Stimulated activated CD8-positive, alpha-beta memory T cell treated with anti-CD3 and anti-CD28 coated beads, Interleukin-7, amount 100 ng/mL, for 1 hour (primary cell): ENCODE results near the gene ANKLE1.
"Not testable (repeated sequence)": the region's sequence is repeated elsewhere in the genome, so short reads cannot be mapped to it uniquely, and the experiment has no call there.

Source experiments
- DNase-seq, 2 donors: peaks; one replicate each; pipeline ENCODE4 v3.0.0-alpha.2; 2020; ENCODE audit warnings: low read depth in 2 of 2

Gene ANKLE1

GRCh38 chr19:17246681-17247425 is 34.8 kb upstream of the ANKLE1 start:
- no peak for DNase-seq

- DNase-seq: no peak
Measured at GRCh38 chr19:17248011-17248776, 33.5 kb upstream of the ANKLE1 start.

GRCh38 chr19:17249887-17250548 is 31.7 kb upstream of the ANKLE1 start:
- DNase-seq: no peak

GRCh38 chr19:17254636-17255035 is 27.1 kb upstream of the ANKLE1 start:
- DNase-seq: no peak

GRCh38 chr19:17255150-17255621 is 26.5 kb upstream of the ANKLE1 start:
- no peak for DNase-seq

GRCh38 chr19:17256130-17256529 is 25.6 kb upstream of the ANKLE1 start:
- no peak for DNase-seq

GRCh38 chr19:17259118-17259780 is 22.5 kb upstream of the ANKLE1 start:
- DNase-seq: no peak

GRCh38 chr19:17259934-17260333 is 21.8 kb upstream of the ANKLE1 start:
- no peak for DNase-seq

- peak; percentile 75 to 81 for DNase-seq
Measured at GRCh38 chr19:17260842-17261325, 20.8 kb upstream of the ANKLE1 start.

GRCh38 chr19:17262557-17262956 is 19.1 kb upstream of the ANKLE1 start:
- no peak for DNase-seq

GRCh38 chr19:17263712-17264640 is 17.7 kb upstream of the ANKLE1 start:
- DNase-seq: no peak

- no peak for DNase-seq
Measured at GRCh38 chr19:17264641-17264979, 17.1 kb upstream of the ANKLE1 start, which contains the start of gene USHBP1. Gene USHBP1 (minus strand): TSS chr19:17264745. CDS start chr19:17264299, 446 bp downstream.

GRCh38 chr19:17266026-17266425 is 15.7 kb upstream of the ANKLE1 start:
- no peak for DNase-seq

- DNase-seq: no peak
Measured at GRCh38 chr19:17266589-17266974, 15.1 kb upstream of the ANKLE1 start.

- DNase-seq: peak; percentile 77 to 80
Measured at GRCh38 chr19:17266975-17267788, 14.5 kb upstream of the ANKLE1 start, which contains the start of gene BABAM1. Gene BABAM1 (plus strand): TSS chr19:17267443. CDS start chr19:17268807, 1,364 bp downstream.

- DNase-seq: no peak
Measured at GRCh38 chr19:17268754-17269153, 12.9 kb upstream of the ANKLE1 start.

GRCh38 chr19:17274892-17275291 is 6.8 kb upstream of the ANKLE1 start:
- DNase-seq: not testable (repeated sequence)

- no peak for DNase-seq
Measured at GRCh38 chr19:17275441-17276175, 6.1 kb upstream of the ANKLE1 start.

GRCh38 chr19:17279436-17279835 is 2.3 kb upstream of the ANKLE1 start:
- DNase-seq: no peak
